ENCODE results near the gene GALNT17. TPM values are rescaled to one million over a fixed set of nuclear protein-coding genes. Genes with fewer than 3 reads are reported as not detected.
A peak's percentile ranks its signal among the peaks of the same experiment; 100 is the strongest.

Gene GALNT17
- total and polyA plus RNA-seq, 12 donors: 0.94 to 37.5 (median 8.1) TPM

DNA sequence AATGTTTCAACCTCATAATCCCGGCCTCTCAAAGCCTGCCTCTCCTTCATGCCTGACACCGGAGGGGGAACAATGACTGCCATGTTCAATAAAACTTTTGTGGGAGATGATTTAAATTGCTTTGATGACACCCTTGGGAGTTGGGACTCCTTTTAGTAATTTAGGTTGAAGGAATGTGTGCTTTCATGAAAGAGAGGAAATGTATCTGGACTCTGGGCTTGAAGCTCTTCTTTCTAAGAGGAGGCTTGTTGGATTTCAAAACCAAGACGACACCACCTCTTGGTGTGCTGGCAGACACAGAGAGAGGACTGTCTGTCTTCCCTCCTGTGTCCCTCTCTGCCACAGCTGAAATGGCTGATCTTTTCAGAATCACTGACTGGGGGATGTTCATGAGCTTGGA is 168.1 kb downstream of the GALNT17 start:
- Histone ChIP-seq H3K9me3 (replicated peaks in 1 of 3) (no peaks in the 10 kb centered on the region), H3K4me1 (replicated peaks in 1 of 2) (peaks cover 5 to 10% of the 10 kb centered on the region in 2 donors), H3K36me3 (replicated peaks in 1 of 2) (no peaks in the 10 kb centered on the region), H3K27ac (no peak overlapping the region), H3K27me3 (no peaks in the 10 kb centered on the region), H3K4me3 (no peak overlapping the region)
- no peak for DNase-seq
- intact Hi-C loops (cut with DNase I): no loop called here
- 75 to 87% (median 77%) methylated on average over 3 of the region's 3 CpGs for WGBS, 4 donors
- TF ChIP-seq, protein P1, sequence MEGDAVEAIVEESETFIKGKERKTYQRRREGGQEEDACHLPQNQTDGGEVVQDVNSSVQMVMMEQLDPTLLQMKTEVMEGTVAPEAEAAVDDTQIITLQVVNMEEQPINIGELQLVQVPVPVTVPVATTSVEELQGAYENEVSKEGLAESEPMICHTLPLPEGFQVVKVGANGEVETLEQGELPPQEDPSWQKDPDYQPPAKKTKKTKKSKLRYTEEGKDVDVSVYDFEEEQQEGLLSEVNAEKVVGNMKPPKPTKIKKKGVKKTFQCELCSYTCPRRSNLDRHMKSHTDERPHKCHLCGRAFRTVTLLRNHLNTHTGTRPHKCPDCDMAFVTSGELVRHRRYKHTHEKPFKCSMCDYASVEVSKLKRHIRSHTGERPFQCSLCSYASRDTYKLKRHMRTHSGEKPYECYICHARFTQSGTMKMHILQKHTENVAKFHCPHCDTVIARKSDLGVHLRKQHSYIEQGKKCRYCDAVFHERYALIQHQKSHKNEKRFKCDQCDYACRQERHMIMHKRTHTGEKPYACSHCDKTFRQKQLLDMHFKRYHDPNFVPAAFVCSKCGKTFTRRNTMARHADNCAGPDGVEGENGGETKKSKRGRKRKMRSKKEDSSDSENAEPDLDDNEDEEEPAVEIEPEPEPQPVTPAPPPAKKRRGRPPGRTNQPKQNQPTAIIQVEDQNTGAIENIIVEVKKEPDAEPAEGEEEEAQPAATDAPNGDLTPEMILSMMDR (IDR thresholded peaks at IDR 0.05): no peak
- no peak for TF ChIP-seq POLR2A (IDR thresholded peaks at IDR 0.05)

DNA sequence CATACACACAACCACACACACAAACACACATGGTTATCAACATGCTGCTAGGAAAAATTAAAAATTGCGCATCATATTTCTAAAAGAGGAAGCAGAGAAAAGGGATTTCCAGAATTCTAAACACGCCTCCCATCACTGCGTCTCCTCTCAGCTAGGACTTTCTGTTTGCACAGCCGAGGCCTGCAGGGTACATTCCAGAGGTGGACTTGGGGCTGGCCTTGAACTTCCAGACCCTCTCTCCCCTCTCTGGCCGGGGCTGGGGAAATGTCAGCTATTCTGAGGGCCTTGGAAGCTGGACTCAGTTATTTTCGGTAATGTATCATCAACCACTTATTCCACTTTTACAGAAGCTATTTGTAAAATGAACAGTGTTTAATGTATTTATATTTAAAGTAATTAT is 168.7 kb downstream of the GALNT17 start:
- 54 to 65% (median 64%) methylated on average over 6 of the region's 6 CpGs for WGBS, 4 donors
- Histone ChIP-seq H3K4me1 (replicated peaks in 1 of 2) (peaks cover 5 to 10% of the 10 kb centered on the region in 2 donors), H3K27me3 (no peaks in the 10 kb centered on the region), H3K9me3 (replicated peaks in 1 of 3) (no peaks in the 10 kb centered on the region), H3K36me3 (replicated peaks in 1 of 2) (no peaks in the 10 kb centered on the region), H3K4me3 (no peak overlapping the region), H3K27ac (no peak overlapping the region)
- intact Hi-C loops (cut with DNase I): no loop called here
- no peak for DNase-seq
- TF ChIP-seq POLR2A (IDR thresholded peaks at IDR 0.05): no peak
- TF ChIP-seq, protein P1 (IDR thresholded peaks at IDR 0.05): no peak

DNA sequence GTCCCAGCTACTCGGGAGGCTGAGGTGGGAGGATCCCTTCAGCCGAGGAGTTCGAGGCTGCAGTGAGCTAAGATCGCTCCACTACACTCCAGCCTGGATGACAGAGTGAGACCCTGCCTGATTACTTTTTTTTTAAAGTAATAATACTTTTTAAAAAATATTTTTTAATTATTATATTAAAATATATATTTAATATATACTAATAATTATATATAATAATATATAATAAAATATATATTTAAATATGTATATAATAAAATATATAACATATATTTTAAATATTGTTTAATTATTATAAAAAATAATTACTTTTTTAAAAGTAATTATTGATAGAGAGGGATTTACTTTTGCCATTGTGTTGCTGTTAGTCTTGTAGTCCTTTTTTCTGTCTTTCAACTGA is 169.2 kb downstream of the GALNT17 start:
- Histone ChIP-seq H3K36me3 (replicated peaks in 1 of 2) (no peaks in the 10 kb centered on the region), H3K4me1 (replicated peaks in 1 of 2) (peaks cover 5 to 10% of the 10 kb centered on the region in 2 donors), H3K9me3 (replicated peaks in 1 of 3) (no peaks in the 10 kb centered on the region), H3K4me3 (no peak overlapping the region), H3K27me3 (no peaks in the 10 kb centered on the region), H3K27ac (no peak overlapping the region)
- DNase-seq: no peak
- no peak for TF ChIP-seq POLR2A (IDR thresholded peaks at IDR 0.05)
- TF ChIP-seq, protein P1 (IDR thresholded peaks at IDR 0.05): no peak
- WGBS, 4 donors: 81 to 90% (median 85%) methylated on average over 4 of the region's 4 CpGs
- intact Hi-C loops (cut with DNase I): no loop called here

DNA sequence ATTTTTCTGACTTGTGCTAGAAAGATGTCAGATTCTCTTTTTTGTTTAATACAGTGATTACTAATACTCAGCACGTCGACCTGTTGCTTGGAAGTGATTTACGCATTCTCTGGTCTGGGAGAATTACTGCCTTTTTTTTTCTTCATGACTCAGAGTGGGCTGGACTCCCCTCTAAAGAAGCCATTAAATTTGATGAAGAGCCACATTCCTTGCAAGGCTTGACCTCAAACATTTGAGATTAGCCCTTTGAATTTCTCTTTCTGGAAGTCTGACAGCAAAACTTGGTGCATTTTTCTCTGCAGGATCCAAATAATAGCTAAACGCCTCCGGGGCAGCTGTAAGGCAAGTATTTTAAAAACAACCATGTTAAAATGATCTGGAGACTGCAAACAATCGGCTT is 171.6 kb downstream of the GALNT17 start:
- Histone ChIP-seq H3K36me3 (replicated peaks in 1 of 2) (no peaks in the 10 kb centered on the region), H3K4me1 (replicated peaks in 1 of 2) (peaks cover 5 to 10% of the 10 kb centered on the region in 2 donors), H3K4me3 (no peak overlapping the region), H3K9me3 (replicated peaks in 1 of 3) (no peaks in the 10 kb centered on the region), H3K27me3 (no peaks in the 10 kb centered on the region), H3K27ac (no peak overlapping the region)
- DNase-seq: peak in 5 of 7 donors; percentile 33 to 72 (median 44)
- TF ChIP-seq POLR2A (IDR thresholded peaks at IDR 0.05): no peak
- TF ChIP-seq, protein P1 (IDR thresholded peaks at IDR 0.05): no peak
- intact Hi-C loops (cut with DNase I): no loop called here
- 19 to 27% (median 22%) methylated on average over 5 to 6 of the region's 6 CpGs for WGBS, 4 donors
